ENCODE results near the gene NLRC4. TPM values are rescaled to one million over a fixed set of nuclear protein-coding genes. Genes with fewer than 3 reads are reported as not detected.

NLRC4 gene
- polyA plus RNA-seq, 1 donor from 2014 or later, result not detected

GRCh38 chr2:32278478-32278853 lies 13.8 kb upstream of the NLRC4 start:
- Histone ChIP-seq H3K4me2 (ENCODE audit: low read length) (peak overlapping the region; percentile 87), H3K79me2 (replicated peaks; ENCODE audit: insufficient read depth, low read length) (peaks cover 34% of the 10 kb centered on the region), H3K27me3 (ENCODE audit: insufficient read depth, low read depth, low read length) (no peaks in the 10 kb centered on the region), H2AFZ (ENCODE audit: low read depth, low read length) (peak overlapping the region; percentile 78), H4K20me1 (ENCODE audit: insufficient read depth) (no peaks in the 10 kb centered on the region), H3K9ac (ENCODE audit: low read length) (peak overlapping the region; percentile 95), H3K9me2 (ENCODE audit: insufficient read depth, low read length) (no peaks in the 10 kb centered on the region), H3K9me3 (ENCODE audit: low read length) (no peaks in the 10 kb centered on the region), H3F3A (ENCODE audit: insufficient read depth, low read length, poor library complexity, severe bottlenecking) (no peaks in the 10 kb centered on the region), H3K27ac (ENCODE audit: low read length) (peak overlapping the region; percentile 81), H3K4me3 (ENCODE audit: low read length) (peak overlapping the region; percentile 94), H3K36me3 (ENCODE audit: insufficient read depth, low read length) (no peaks in the 10 kb centered on the region)
- TF ChIP-seq EP300 (conservative IDR thresholded peaks at IDR 0.05; ENCODE audit: poor library complexity, severe bottlenecking) (no peak), CTCF (IDR thresholded peaks at IDR 0.05; ENCODE audit: poor library complexity, severe bottlenecking) (no peak), EZH2 (IDR thresholded peaks at IDR 0.05; ENCODE audit: borderline replicate concordance, insufficient read depth, low read length, poor library complexity, severe bottlenecking) (no peak), SMC3 (conservative IDR thresholded peaks at IDR 0.05; ENCODE audit: poor library complexity) (no peak), REST (IDR thresholded peaks at IDR 0.05; ENCODE audit: borderline replicate concordance) (no peak), TAF1 (IDR thresholded peaks at IDR 0.05; ENCODE audit: low read depth) (no peak)

GRCh38 chr2:32277674-32278477 lies 13.2 kb upstream of the NLRC4 start, which contains the start of gene YIPF4:
Gene YIPF4 (plus strand): TSS chr2:32277904. CDS start chr2:32278156, 252 bp downstream.
- peak within 1 kb of the TSS; percentile 94 for H3K4me3 ChIP-seq (ENCODE audit: low read length)
- H3K36me3 ChIP-seq (ENCODE audit: insufficient read depth, low read length), result no peaks in the 10 kb centered on the region
- peak within 1 kb of the TSS; percentile 95 for H3K9ac ChIP-seq (ENCODE audit: low read length)
- no peaks in the 10 kb centered on the region for H4K20me1 ChIP-seq (ENCODE audit: insufficient read depth)
- peak within 1 kb of the TSS; percentile 92 for H2AFZ ChIP-seq (ENCODE audit: low read depth, low read length)
- H3K9me3 ChIP-seq (ENCODE audit: low read length), result no peaks in the 10 kb centered on the region
- peak within 1 kb of the TSS; percentile 81 for H3K27ac ChIP-seq (ENCODE audit: low read length)
- H3K9me2 ChIP-seq (ENCODE audit: insufficient read depth, low read length), result no peaks in the 10 kb centered on the region
- H3K27me3 ChIP-seq (ENCODE audit: insufficient read depth, low read depth, low read length), result no peaks in the 10 kb centered on the region
- peaks cover 34% of the 10 kb centered on the region for H3K79me2 ChIP-seq (replicated peaks; ENCODE audit: insufficient read depth, low read length)
- peak within 1 kb of the TSS; percentile 87 for H3K4me2 ChIP-seq (ENCODE audit: low read length)
- no peaks in the 10 kb centered on the region for H3F3A ChIP-seq (ENCODE audit: insufficient read depth, low read length, poor library complexity, severe bottlenecking)
- TF ChIP-seq MXI1 (conservative IDR thresholded peaks at IDR 0.05; ENCODE audit: poor library complexity, severe bottlenecking) (peak; percentile 72), EP300 (conservative IDR thresholded peaks at IDR 0.05; ENCODE audit: poor library complexity, severe bottlenecking) (no peak), RAD21 (conservative IDR thresholded peaks at IDR 0.05) (peak; percentile 22), POLR2AphosphoS5 (IDR thresholded peaks at IDR 0.05) (peak; percentile 95), CTCF (IDR thresholded peaks at IDR 0.05; ENCODE audit: poor library complexity, severe bottlenecking) (no peak), TAF1 (IDR thresholded peaks at IDR 0.05; ENCODE audit: low read depth) (peak; percentile 47), EZH2 (IDR thresholded peaks at IDR 0.05; ENCODE audit: borderline replicate concordance, insufficient read depth, low read length, poor library complexity, severe bottlenecking) (no peak), REST (IDR thresholded peaks at IDR 0.05; ENCODE audit: borderline replicate concordance) (peak; percentile 31), SMC3 (conservative IDR thresholded peaks at IDR 0.05; ENCODE audit: poor library complexity) (peak; percentile 20)

Measured in neural cell (in vitro differentiated cells).